DND-41 (cell line): ENCODE results near the gene RPS6KA1.

ENCODE experiments used
- CTCF ChIP-seq: IDR thresholded peaks from 2 replicates; pipeline ENCODE4 v1.5.1; 2012; ENCODE audit warnings: borderline replicate concordance, low read length, moderate library complexity, mild to moderate bottlenecking; ENCODE audit not compliant: poor library complexity, severe bottlenecking; ENCODE audit errors: extremely low read depth
- EZH2 ChIP-seq: IDR thresholded peaks from 3 replicates; pipeline ENCODE4 v1.6.1; 2012; ENCODE audit warnings: borderline replicate concordance, low read depth, mild to moderate bottlenecking, moderate library complexity, low read length, inconsistent platforms; ENCODE audit not compliant: severe bottlenecking

GRCh38 chr1:26490155-26490554, 39.4 kb upstream of the RPS6KA1 start:
- TF ChIP-seq CTCF (no peak), EZH2 (no peak)
